ACC112 (cell line): Measurements from ENCODE around the gene SCGB2B2.
"Not testable (repeated sequence)": the region's sequence is repeated elsewhere in the genome, so short reads cannot be mapped to it uniquely, and the experiment has no call there.

ENCODE experiments used
- H2AFZ ChIP-seq: fragments of 200-600 bp; sonication (generic); one replicate; pipeline ENCODE4 v1.6.0; 2017; ENCODE audit warnings: antibody characterized with exemption, low read length; ENCODE audit not compliant: unreplicated experiment
- H3K27ac ChIP-seq: fragments of 200-600 bp; sonication (generic); 2 replicates; pipeline ENCODE4 v1.5.1; 2014; ENCODE audit warnings: low read depth, mild to moderate bottlenecking, antibody characterized with exemption, low read length, moderate library complexity
- H3K27me3 ChIP-seq: fragments of 200-600 bp; sonication (generic); 2 replicates; pipeline ENCODE4 v1.6.1; 2014; ENCODE audit warnings: mild to moderate bottlenecking, antibody characterized with exemption, low read length, moderate library complexity, mixed read lengths; ENCODE audit not compliant: insufficient read depth
- H3K36me3 ChIP-seq: fragments of 200-600 bp; sonication (generic); 2 replicates; pipeline ENCODE4 v1.6.1; 2016; ENCODE audit warnings: mild to moderate bottlenecking, antibody characterized with exemption, low read length, moderate library complexity, mixed read lengths; ENCODE audit not compliant: insufficient read depth
- H3K4me1 ChIP-seq: fragments of 200-600 bp; sonication (generic); one replicate; pipeline ENCODE4 v1.6.1; 2016; ENCODE audit warnings: low read length, mixed read lengths; ENCODE audit not compliant: insufficient read depth, unreplicated experiment, control insufficient read depth
- H3K4me3 ChIP-seq: fragments of 200-600 bp; sonication (generic); 2 replicates; pipeline ENCODE4 v1.5.1; 2014; ENCODE audit warnings: mild to moderate bottlenecking, low read depth, low read length
- H3K79me2 ChIP-seq: fragments of 200-600 bp; sonication (generic); one replicate; pipeline ENCODE4 v1.6.0; 2016; ENCODE audit warnings: low read length; ENCODE audit not compliant: control insufficient read depth, unreplicated experiment, insufficient read depth

Gene SCGB2B2

DNA sequence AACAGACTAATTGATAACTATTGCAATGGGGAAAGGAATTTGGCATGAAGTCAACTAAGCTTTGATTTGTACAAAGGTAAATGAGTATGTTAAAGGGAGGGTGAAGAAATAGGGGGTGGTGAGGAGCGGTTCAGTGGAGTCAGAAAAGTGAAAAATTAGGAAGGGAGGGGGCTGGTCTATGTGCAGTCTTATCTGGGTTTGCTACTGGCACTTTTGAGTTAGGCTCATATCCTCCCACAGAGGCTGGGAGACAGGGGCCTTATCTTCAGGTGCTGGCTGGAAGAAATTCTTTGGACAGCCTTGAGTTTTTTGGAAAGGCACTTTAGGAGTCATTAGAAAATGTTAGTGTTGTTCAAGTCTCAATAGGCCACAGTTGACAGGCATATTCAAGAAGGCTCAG lies 11.6 kb upstream of the SCGB2B2 start:
- H3K79me2 ChIP-seq, result no peaks in the 10 kb centered on the region
- no peak overlapping the region for H3K4me3 ChIP-seq
- peaks cover 14% of the 10 kb centered on the region for H3K36me3 ChIP-seq
- no peak overlapping the region for H3K27ac ChIP-seq
- H3K27me3 ChIP-seq, result no peaks in the 10 kb centered on the region
- peaks cover 6% of the 10 kb centered on the region for H3K4me1 ChIP-seq
- no peak overlapping the region for H2AFZ ChIP-seq

DNA sequence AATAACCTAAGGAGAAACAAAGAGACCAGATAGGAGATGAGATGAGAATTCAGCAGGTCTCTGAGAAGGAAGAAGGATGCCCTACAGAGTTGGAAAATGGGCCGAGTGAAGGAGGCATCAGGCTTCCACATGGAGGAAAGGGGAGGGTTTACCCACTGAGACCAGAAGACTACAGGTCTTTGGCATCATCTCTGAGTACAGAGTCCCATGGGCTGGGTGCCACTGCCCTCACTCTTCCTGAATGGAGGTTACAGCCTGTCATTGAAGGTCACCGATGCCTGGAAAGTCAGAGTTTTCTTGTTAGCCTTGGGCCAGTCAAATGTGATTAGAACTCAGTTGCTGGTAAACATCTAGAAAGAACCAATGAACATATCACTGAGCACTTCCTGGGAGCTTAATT lies 10.4 kb upstream of the SCGB2B2 start:
- Histone ChIP-seq H2AFZ (no peak overlapping the region), H3K4me1 (no peaks in the 10 kb centered on the region), H3K36me3 (peaks cover 26% of the 10 kb centered on the region)

DNA sequence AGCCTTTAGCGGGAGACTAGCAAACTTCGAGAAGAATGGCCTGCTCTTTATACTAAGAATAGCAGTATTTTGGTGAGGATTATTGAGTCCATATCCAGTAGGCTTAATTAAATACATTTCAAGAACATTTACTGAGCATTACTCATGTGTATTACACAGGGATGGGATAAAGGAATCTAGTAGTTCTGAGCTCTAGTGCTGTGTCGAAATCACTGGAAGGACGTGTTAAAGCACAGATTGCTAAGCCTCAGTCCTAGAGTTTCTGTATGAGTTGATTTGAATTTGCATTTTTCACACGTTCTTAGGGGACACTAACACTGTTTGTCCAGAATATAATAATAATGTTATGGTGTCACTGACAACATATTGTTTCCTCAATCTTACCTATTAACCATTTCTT lies 9.5 kb upstream of the SCGB2B2 start:
- no peaks in the 10 kb centered on the region for H3K79me2 ChIP-seq
- peaks cover 35% of the 10 kb centered on the region for H3K36me3 ChIP-seq
- no peak overlapping the region for H2AFZ ChIP-seq
- no peaks in the 10 kb centered on the region for H3K27me3 ChIP-seq
- H3K27ac ChIP-seq, result no peak overlapping the region
- no peak overlapping the region for H3K4me3 ChIP-seq
- H3K4me1 ChIP-seq, result no peaks in the 10 kb centered on the region

More for the DNA sequence above, 10.4 kb upstream of the SCGB2B2 start:
- H3K4me3 ChIP-seq, result no peak overlapping the region
- no peaks in the 10 kb centered on the region for H3K27me3 ChIP-seq
- H3K27ac ChIP-seq, result no peak overlapping the region
- no peaks in the 10 kb centered on the region for H3K79me2 ChIP-seq

GRCh38 chr19:34685266-34685665 lies 8.3 kb upstream of the SCGB2B2 start:
- H3K4me1 ChIP-seq, H2AFZ ChIP-seq, H3K27ac ChIP-seq, H3K27me3 ChIP-seq, H3K4me3 ChIP-seq, H3K79me2 ChIP-seq: not testable (repeated sequence)
- peaks cover 46% of the 10 kb centered on the region for H3K36me3 ChIP-seq

DNA sequence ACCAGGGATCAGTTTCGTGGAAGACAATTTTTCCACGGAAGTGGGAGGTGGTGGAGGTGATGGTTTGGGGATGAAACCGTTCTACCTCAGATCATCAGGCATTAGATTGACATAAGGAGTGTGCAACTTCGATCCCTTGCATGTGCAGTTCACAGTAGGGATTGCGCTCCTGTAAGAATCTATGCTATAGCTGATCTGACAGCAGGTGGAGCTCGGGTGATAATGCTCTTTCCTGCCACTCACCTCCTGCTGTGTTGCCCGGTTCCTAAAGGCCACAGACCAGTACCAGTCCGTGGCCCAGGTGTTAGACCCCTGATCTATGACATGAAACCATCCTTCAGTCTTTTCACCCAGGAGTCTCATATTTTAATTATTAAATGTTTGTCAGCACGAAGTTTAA lies 4.5 kb upstream of the SCGB2B2 start:
- H3K36me3 ChIP-seq, result peaks cover 65% of the 10 kb centered on the region
- H3K79me2 ChIP-seq, result peaks cover 17% of the 10 kb centered on the region
- H3K4me3 ChIP-seq, result no peak overlapping the region
- no peak overlapping the region for H2AFZ ChIP-seq
- H3K27ac ChIP-seq, result no peak overlapping the region
- H3K27me3 ChIP-seq, result no peaks in the 10 kb centered on the region
- H3K4me1 ChIP-seq, result peaks cover 9% of the 10 kb centered on the region

GRCh38 chr19:34678421-34678820 lies 1.5 kb upstream of the SCGB2B2 start:
- Histone ChIP-seq H3K27me3 (no peaks in the 10 kb centered on the region), H2AFZ (no peak overlapping the region), H3K4me3 (peak overlapping the region; percentile 89), H3K36me3 (peaks cover 49% of the 10 kb centered on the region), H3K27ac (peak overlapping the region; percentile 94), H3K79me2 (peaks cover 17% of the 10 kb centered on the region), H3K4me1 (peaks cover 13% of the 10 kb centered on the region)

DNA sequence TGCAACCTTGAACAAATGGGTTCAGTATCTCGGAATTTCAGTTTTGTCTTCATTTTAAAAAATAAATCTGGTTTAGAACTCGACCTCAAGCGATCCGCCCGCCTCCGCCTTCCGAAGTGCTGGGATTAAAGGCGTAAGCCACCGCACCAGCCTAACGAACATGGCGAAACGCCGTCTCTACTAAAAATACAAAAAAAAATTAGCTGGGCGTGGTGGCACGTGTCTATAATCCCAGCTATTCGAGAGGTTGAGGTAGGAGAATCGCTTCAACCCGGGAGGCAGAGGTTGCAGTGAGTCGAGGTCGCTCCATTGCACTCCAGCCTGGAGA lies 1.1 kb upstream of the SCGB2B2 start:
- H3K4me1 ChIP-seq, result peaks cover 13% of the 10 kb centered on the region
- peak overlapping the region; percentile 77 for H2AFZ ChIP-seq
- peaks cover 45% of the 10 kb centered on the region for H3K36me3 ChIP-seq
- no peaks in the 10 kb centered on the region for H3K27me3 ChIP-seq
- H3K79me2 ChIP-seq, result peaks cover 17% of the 10 kb centered on the region
- H3K4me3 ChIP-seq, result peak overlapping the region; percentile 89
- peak overlapping the region; percentile 94 for H3K27ac ChIP-seq

- Histone ChIP-seq H3K4me3 (peak within 1 kb of the TSS; percentile 89), H3K27me3 (no peaks in the 10 kb centered on the region), H3K27ac (peak within 1 kb of the TSS; percentile 94), H3K36me3 (peaks cover 41% of the 10 kb centered on the region), H3K4me1 (peaks cover 13% of the 10 kb centered on the region), H3K79me2 (peaks cover 17% of the 10 kb centered on the region), H2AFZ (peak within 1 kb of the TSS; percentile 96)
Measured at GRCh38 chr19:34677386-34678084, 576 bp upstream of the SCGB2B2 start, which contains the start of gene ZNF302. TSS of gene ZNF302 (plus strand) at chr19:34677678. CDS start at chr19:34678805, 1,127 bp downstream.

GRCh38 chr19:34675919-34676318 lies 1.0 kb downstream of the SCGB2B2 start:
- H3K79me2 ChIP-seq, result peaks cover 17% of the 10 kb centered on the region
- H3K27me3 ChIP-seq, result no peaks in the 10 kb centered on the region
- no peak overlapping the region for H2AFZ ChIP-seq
- no peak overlapping the region for H3K27ac ChIP-seq
- H3K36me3 ChIP-seq, result peaks cover 24% of the 10 kb centered on the region
- peaks cover 13% of the 10 kb centered on the region for H3K4me1 ChIP-seq
- 0 out of 2 replicates have a peak overlapping the region, but pooled peaks have one; percentile 89 for H3K4me3 ChIP-seq

- Histone ChIP-seq H2AFZ (no peak overlapping the region), H3K36me3 (peaks cover 18% of the 10 kb centered on the region), H3K27me3 (no peaks in the 10 kb centered on the region)
Measured at GRCh38 chr19:34675250-34675649, 1.7 kb downstream of the SCGB2B2 start.

DNA sequence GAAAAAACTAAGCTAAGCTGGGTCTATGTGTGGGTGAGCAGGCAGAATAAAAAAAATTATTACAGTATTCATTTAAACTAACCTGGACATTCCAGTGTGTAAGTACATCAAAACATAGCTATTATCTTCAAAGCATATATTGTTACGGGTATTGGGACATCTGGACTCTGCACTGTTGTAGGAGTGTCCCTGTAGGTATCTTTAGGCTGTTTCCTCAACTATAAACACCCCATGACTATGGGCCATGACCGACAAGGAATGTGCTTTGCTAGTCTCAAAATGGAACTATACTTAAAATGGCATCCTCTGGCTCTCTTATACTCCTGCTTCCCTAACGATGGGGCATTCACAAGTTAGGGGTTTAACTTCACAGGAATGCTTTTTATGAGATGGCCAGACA lies 3.4 kb downstream of the SCGB2B2 start:
- Histone ChIP-seq H3K36me3 (peaks cover 2% of the 10 kb centered on the region; the same call in 1 of the 2 replicates), H2AFZ (no peak overlapping the region), H3K4me3 (no peak overlapping the region), H3K27ac (no peak overlapping the region), H3K4me1 (peaks cover 9% of the 10 kb centered on the region), H3K27me3 (no peaks in the 10 kb centered on the region), H3K79me2 (peaks cover 4% of the 10 kb centered on the region)

More at GRCh38 chr19:34675250-34675649, 1.7 kb downstream of the SCGB2B2 start:
- H3K27ac ChIP-seq, result no peak overlapping the region
- peaks cover 13% of the 10 kb centered on the region for H3K4me1 ChIP-seq
- H3K79me2 ChIP-seq, result peaks cover 17% of the 10 kb centered on the region
- no peak overlapping the region for H3K4me3 ChIP-seq
